GM23338 (cell line): ENCODE data around the gene MAP3K10.

Source experiments
- CREB1 ChIP-seq: fragments of 250-450 bp; sonication (Bioruptor Pico); IDR thresholded peaks from 2 replicates; pipeline ENCODE4 v1.5.0; 2020; ENCODE audit warnings: low read depth, mild to moderate bottlenecking, moderate library complexity
- EZH2 ChIP-seq: fragments of 200-600 bp; sonication (generic); IDR thresholded peaks from one replicate; pipeline ENCODE4 v1.8.0; 2017; ENCODE audit warnings: antibody characterized with exemption, mild to moderate bottlenecking, low read depth; ENCODE audit not compliant: unreplicated experiment
- EZH2phosphoT487 ChIP-seq: fragments of 200-600 bp; sonication (generic); IDR thresholded peaks from one replicate; pipeline ENCODE4 v1.8.1; 2018; ENCODE audit warnings: antibody characterized with exemption; ENCODE audit not compliant: unreplicated experiment
- JUNB ChIP-seq: IDR thresholded peaks from one replicate; pipeline ENCODE4 v1.6.1; 2016; ENCODE audit warnings: antibody characterized with exemption; ENCODE audit not compliant: unreplicated experiment
- POLR2AphosphoS5 ChIP-seq: IDR thresholded peaks from 2 replicates; pipeline ENCODE4 v1.6.1; 2016; ENCODE audit warnings: antibody characterized with exemption, low read depth
- STAT1 ChIP-seq: IDR thresholded peaks from one replicate; pipeline ENCODE4 v1.6.1; 2016; ENCODE audit warnings: antibody characterized with exemption; ENCODE audit not compliant: unreplicated experiment
- ZNF114 ChIP-seq: fragments of 250-450 bp; sonication (Bioruptor Pico); IDR thresholded peaks from 2 replicates; pipeline ENCODE4 v1.5.0; 2020; ENCODE audit warnings: mild to moderate bottlenecking, moderate library complexity
- ZNF331 ChIP-seq: fragments of 250-450 bp; sonication (Bioruptor Pico); IDR thresholded peaks from 2 replicates; pipeline ENCODE4 v1.5.0; 2020; ENCODE audit warnings: low read depth, mild to moderate bottlenecking, moderate library complexity
- TF ChIP-seq, protein P1 (sequence below), 2 experiments: fragments of 200-600 bp in 1 of 2; sonication (generic) in 1 of 2; conservative IDR thresholded peaks; 2 replicates each; pipeline versions ENCODE4 v1.5.1 to v1.6.1; 2016 to 2017; ENCODE audit warnings: antibody characterized with exemption in 2 of 2, low read depth in 2 of 2, mild to moderate bottlenecking in 2 of 2, moderate library complexity in 1 of 2
- TF ChIP-seq, protein P2 (sequence below): IDR thresholded peaks from one replicate; pipeline ENCODE4 v1.6.1; 2018; ENCODE audit warnings: antibody characterized with exemption; ENCODE audit not compliant: unreplicated experiment
- TF ChIP-seq, protein P3 (sequence below): fragments of 250-450 bp; sonication (Bioruptor Pico); IDR thresholded peaks from 2 replicates; pipeline ENCODE4 v1.5.0; 2020; ENCODE audit warnings: mild to moderate bottlenecking, moderate library complexity

GRCh38 chr19:40249201-40249600 is 58.0 kb downstream of the MAP3K10 start:
- TF ChIP-seq, protein P1, sequence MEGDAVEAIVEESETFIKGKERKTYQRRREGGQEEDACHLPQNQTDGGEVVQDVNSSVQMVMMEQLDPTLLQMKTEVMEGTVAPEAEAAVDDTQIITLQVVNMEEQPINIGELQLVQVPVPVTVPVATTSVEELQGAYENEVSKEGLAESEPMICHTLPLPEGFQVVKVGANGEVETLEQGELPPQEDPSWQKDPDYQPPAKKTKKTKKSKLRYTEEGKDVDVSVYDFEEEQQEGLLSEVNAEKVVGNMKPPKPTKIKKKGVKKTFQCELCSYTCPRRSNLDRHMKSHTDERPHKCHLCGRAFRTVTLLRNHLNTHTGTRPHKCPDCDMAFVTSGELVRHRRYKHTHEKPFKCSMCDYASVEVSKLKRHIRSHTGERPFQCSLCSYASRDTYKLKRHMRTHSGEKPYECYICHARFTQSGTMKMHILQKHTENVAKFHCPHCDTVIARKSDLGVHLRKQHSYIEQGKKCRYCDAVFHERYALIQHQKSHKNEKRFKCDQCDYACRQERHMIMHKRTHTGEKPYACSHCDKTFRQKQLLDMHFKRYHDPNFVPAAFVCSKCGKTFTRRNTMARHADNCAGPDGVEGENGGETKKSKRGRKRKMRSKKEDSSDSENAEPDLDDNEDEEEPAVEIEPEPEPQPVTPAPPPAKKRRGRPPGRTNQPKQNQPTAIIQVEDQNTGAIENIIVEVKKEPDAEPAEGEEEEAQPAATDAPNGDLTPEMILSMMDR (conservative IDR thresholded peaks at IDR 0.05; ENCODE audit: low read depth in 2 of 2), result no peak
- no peak for TF ChIP-seq EZH2phosphoT487
- TF ChIP-seq POLR2AphosphoS5, result no peak
- TF ChIP-seq EZH2, result no peak
- TF ChIP-seq CREB1, result no peak
- no peak for TF ChIP-seq STAT1
- no peak for TF ChIP-seq JUNB
- TF ChIP-seq, protein P2, sequence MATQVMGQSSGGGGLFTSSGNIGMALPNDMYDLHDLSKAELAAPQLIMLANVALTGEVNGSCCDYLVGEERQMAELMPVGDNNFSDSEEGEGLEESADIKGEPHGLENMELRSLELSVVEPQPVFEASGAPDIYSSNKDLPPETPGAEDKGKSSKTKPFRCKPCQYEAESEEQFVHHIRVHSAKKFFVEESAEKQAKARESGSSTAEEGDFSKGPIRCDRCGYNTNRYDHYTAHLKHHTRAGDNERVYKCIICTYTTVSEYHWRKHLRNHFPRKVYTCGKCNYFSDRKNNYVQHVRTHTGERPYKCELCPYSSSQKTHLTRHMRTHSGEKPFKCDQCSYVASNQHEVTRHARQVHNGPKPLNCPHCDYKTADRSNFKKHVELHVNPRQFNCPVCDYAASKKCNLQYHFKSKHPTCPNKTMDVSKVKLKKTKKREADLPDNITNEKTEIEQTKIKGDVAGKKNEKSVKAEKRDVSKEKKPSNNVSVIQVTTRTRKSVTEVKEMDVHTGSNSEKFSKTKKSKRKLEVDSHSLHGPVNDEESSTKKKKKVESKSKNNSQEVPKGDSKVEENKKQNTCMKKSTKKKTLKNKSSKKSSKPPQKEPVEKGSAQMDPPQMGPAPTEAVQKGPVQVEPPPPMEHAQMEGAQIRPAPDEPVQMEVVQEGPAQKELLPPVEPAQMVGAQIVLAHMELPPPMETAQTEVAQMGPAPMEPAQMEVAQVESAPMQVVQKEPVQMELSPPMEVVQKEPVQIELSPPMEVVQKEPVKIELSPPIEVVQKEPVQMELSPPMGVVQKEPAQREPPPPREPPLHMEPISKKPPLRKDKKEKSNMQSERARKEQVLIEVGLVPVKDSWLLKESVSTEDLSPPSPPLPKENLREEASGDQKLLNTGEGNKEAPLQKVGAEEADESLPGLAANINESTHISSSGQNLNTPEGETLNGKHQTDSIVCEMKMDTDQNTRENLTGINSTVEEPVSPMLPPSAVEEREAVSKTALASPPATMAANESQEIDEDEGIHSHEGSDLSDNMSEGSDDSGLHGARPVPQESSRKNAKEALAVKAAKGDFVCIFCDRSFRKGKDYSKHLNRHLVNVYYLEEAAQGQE, result no peak
- TF ChIP-seq ZNF114 (CRISPR knock-in tag), result no peak
- TF ChIP-seq ZNF331 (CRISPR knock-in tag), result no peak
- TF ChIP-seq, protein P3, sequence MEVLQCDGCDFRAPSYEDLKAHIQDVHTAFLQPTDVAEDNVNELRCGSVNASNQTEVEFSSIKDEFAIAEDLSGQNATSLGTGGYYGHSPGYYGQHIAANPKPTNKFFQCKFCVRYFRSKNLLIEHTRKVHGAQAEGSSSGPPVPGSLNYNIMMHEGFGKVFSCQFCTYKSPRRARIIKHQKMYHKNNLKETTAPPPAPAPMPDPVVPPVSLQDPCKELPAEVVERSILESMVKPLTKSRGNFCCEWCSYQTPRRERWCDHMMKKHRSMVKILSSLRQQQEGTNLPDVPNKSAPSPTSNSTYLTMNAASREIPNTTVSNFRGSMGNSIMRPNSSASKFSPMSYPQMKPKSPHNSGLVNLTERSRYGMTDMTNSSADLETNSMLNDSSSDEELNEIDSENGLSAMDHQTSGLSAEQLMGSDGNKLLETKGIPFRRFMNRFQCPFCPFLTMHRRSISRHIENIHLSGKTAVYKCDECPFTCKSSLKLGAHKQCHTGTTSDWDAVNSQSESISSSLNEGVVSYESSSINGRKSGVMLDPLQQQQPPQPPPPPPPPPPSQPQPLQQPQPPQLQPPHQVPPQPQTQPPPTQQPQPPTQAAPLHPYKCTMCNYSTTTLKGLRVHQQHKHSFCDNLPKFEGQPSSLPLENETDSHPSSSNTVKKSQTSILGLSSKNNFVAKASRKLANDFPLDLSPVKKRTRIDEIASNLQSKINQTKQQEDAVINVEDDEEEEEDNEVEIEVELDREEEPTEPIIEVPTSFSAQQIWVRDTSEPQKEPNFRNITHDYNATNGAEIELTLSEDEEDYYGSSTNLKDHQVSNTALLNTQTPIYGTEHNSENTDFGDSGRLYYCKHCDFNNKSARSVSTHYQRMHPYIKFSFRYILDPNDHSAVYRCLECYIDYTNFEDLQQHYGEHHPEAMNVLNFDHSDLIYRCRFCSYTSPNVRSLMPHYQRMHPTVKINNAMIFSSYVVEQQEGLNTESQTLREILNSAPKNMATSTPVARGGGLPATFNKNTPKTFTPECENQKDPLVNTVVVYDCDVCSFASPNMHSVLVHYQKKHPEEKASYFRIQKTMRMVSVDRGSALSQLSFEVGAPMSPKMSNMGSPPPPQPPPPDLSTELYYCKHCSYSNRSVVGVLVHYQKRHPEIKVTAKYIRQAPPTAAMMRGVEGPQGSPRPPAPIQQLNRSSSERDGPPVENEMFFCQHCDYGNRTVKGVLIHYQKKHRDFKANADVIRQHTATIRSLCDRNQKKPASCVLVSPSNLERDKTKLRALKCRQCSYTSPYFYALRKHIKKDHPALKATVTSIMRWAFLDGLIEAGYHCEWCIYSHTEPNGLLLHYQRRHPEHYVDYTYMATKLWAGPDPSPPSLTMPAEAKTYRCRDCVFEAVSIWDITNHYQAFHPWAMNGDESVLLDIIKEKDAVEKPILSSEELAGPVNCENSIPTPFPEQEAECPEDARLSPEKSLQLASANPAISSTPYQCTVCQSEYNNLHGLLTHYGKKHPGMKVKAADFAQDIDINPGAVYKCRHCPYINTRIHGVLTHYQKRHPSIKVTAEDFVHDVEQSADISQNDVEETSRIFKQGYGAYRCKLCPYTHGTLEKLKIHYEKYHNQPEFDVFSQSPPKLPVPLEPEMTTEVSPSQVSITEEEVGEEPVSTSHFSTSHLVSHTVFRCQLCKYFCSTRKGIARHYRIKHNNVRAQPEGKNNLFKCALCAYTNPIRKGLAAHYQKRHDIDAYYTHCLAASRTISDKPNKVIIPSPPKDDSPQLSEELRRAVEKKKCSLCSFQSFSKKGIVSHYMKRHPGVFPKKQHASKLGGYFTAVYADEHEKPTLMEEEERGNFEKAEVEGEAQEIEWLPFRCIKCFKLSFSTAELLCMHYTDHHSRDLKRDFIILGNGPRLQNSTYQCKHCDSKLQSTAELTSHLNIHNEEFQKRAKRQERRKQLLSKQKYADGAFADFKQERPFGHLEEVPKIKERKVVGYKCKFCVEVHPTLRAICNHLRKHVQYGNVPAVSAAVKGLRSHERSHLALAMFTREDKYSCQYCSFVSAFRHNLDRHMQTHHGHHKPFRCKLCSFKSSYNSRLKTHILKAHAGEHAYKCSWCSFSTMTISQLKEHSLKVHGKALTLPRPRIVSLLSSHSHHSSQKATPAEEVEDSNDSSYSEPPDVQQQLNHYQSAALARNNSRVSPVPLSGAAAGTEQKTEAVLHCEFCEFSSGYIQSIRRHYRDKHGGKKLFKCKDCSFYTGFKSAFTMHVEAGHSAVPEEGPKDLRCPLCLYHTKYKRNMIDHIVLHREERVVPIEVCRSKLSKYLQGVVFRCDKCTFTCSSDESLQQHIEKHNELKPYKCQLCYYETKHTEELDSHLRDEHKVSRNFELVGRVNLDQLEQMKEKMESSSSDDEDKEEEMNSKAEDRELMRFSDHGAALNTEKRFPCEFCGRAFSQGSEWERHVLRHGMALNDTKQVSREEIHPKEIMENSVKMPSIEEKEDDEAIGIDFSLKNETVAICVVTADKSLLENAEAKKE (CRISPR knock-in tag), result no peak
